Panc1 (cell line): Measurements from ENCODE around the gene NOX5. TPM values are rescaled to one million over a fixed set of nuclear protein-coding genes. Genes with fewer than 3 reads are reported as not detected.

Experiments
- ATAC-seq: fragments of 200-7000 bp; cut with Tn5 transposase; 2 replicates; pipeline ENCODE4 v1.9.1; 2020; ENCODE audit warnings: mild to moderate bottlenecking, moderate library complexity
- BruUV-seq: library from RNA; stranded (reverse); fragments of 400-500 nt; replicated peaks from 2 replicates; lab custom pipeline; 2021; lab: Mats Ljungman, UMichigan
- CTCF ChIA-PET: fragments of 300-600 bp; sonication (Branson Sonifier 250); formaldehyde crosslinking; loops from one replicate; lab custom pipeline; 2022; ENCODE audit warnings: antibody characterized with exemption; lab: Charles Lee
- POLR2A ChIA-PET: fragments of 300-600 bp; sonication (Branson Sonifier 250); formaldehyde crosslinking; loops from one replicate; lab custom pipeline; 2022; ENCODE audit warnings: antibody characterized with exemption; lab: Charles Lee
- DNase-seq: peaks from one replicate; pipeline ENCODE4 v3.0.0-alpha.2; 2010; ENCODE audit warnings: low read depth, low spot score
- H3K27ac ChIP-seq: 2 replicates; pipeline ENCODE4 v1.5.1; 2011; ENCODE audit warnings: mild to moderate bottlenecking, low read length, inconsistent platforms
- H3K27me3 ChIP-seq: fragments of 200-500 bp; sonication (Bioruptor generic); 2 replicates; pipeline ENCODE4 v1.6.0; 2014; ENCODE audit warnings: low read length, inconsistent platforms; ENCODE audit not compliant: control insufficient read depth, insufficient read depth
- H3K36me3 ChIP-seq: fragments of 200-500 bp; sonication (Bioruptor generic); 2 replicates; pipeline ENCODE4 v1.5.1; 2014; ENCODE audit warnings: inconsistent platforms, mild to moderate bottlenecking, low read length, moderate library complexity; ENCODE audit not compliant: control insufficient read depth, insufficient read depth
- H3K4me1 ChIP-seq: 2 replicates; pipeline ENCODE4 v1.5.1; 2011; ENCODE audit warnings: inconsistent platforms, mild to moderate bottlenecking, low read length, moderate library complexity; ENCODE audit not compliant: control insufficient read depth, insufficient read depth
- H3K4me3 ChIP-seq, 2 experiments: 2 replicates each; pipeline ENCODE4 v1.5.1; 2011 to 2012; ENCODE audit warnings: low read depth in 2 of 2, low read length in 2 of 2, mild to moderate bottlenecking in 2 of 2, inconsistent platforms in 1 of 2, moderate library complexity in 1 of 2
- H3K9me3 ChIP-seq: fragments of 200-500 bp; sonication (Bioruptor generic); 2 replicates; pipeline ENCODE4 v1.5.1; 2014; ENCODE audit warnings: low read depth, mild to moderate bottlenecking, inconsistent platforms, low read length, moderate library complexity; ENCODE audit not compliant: control insufficient read depth, insufficient read depth
- CTCF ChIP-seq: fragments of 450-650 bp; IDR thresholded peaks from 2 replicates; pipeline ENCODE4 v1.5.1; 2017; ENCODE audit warnings: mild to moderate bottlenecking
- POLR2AphosphoS5 ChIP-seq: IDR thresholded peaks from 2 replicates; pipeline ENCODE4 v1.6.1; 2012; ENCODE audit warnings: mild to moderate bottlenecking, low read depth, low read length, moderate library complexity
- REST ChIP-seq, 2 experiments: IDR thresholded peaks; 2 replicates each; pipeline ENCODE4 v1.6.1; 2011 to 2012; ENCODE audit warnings: low read depth in 2 of 2, control low read depth in 1 of 2, low read length in 1 of 2, mild to moderate bottlenecking in 1 of 2, moderate library complexity in 1 of 2; ENCODE audit not compliant: insufficient read depth in 1 of 2
- SIN3A ChIP-seq: IDR thresholded peaks from 2 replicates; pipeline ENCODE4 v1.6.1; 2012; ENCODE audit warnings: low read depth, mild to moderate bottlenecking, low read length, moderate library complexity, borderline replicate concordance; ENCODE audit not compliant: insufficient read depth
- TCF7L2 ChIP-seq: IDR thresholded peaks from 2 replicates; pipeline ENCODE4 v1.6.1; 2011; ENCODE audit warnings: mild to moderate bottlenecking, low read depth, low read length, inconsistent platforms
- in situ Hi-C: cut with HindIII; loops from 2 replicates; pipeline ENCODE4 v1.10.0; 2016; ENCODE audit warnings: low sequenced_read_pairs, low pct_unique_long_range_greater_than_20kb
- intact Hi-C: fragments of 100-400 bp; cut with micrococcal nuclease; formaldehyde crosslinking; loops from one replicate; pipeline ENCODE4 v1.10.0; 2022; ENCODE audit not compliant: unreplicated experiment
- total RNA-seq: library from RNA; stranded (reverse); gene quantifications from one replicate; pipeline ENCODE4 v1.2.1, GENCODE V29; 2021; ENCODE audit not compliant: unreplicated experiment

NOX5 gene
- total RNA-seq, 1 experiment from 2014 or later, result 0.26 TPM

GRCh38 chr15:68989541-68990230, 24.8 kb upstream of the NOX5 start:
- ATAC-seq (no peak), DNase-seq (no peak)
- intact Hi-C loops, result no loop called here
- H3K4me1 ChIP-seq, result no peaks in the 10 kb centered on the region
- no peaks in the 10 kb centered on the region for H3K9me3 ChIP-seq
- CTCF ChIA-PET, result no interaction called here
- POLR2A ChIA-PET, result no interaction called here
- TF ChIP-seq SIN3A, result no peak
- no peak for TF ChIP-seq POLR2AphosphoS5
- no peak for TF ChIP-seq CTCF
- TF ChIP-seq TCF7L2, result no peak
- TF ChIP-seq REST (IDR thresholded peaks at IDR 0.05; ENCODE audit: insufficient read depth in 1 of 2, low read depth in 2 of 2, low read length in 1 of 2), result no peak
- peaks cover 2% of the 10 kb centered on the region for H3K27me3 ChIP-seq
- no peaks in the 10 kb centered on the region for H3K36me3 ChIP-seq
- no TSS peak for BruUV-seq
- no peak overlapping the region for H3K4me3 ChIP-seq
- H3K27ac ChIP-seq, result no peak overlapping the region
- in situ Hi-C loops, result no loop called here

- H3K4me3 ChIP-seq, result no peak overlapping the region
- DNase-seq (no peak), ATAC-seq (no peak)
- ChIA-PET CTCF (no interaction called here), POLR2A (no interaction called here)
- no TSS peak for BruUV-seq
- intact Hi-C loops (no loop called here), in situ Hi-C loops (no loop called here)
- H3K4me1 ChIP-seq, result no peaks in the 10 kb centered on the region
- H3K27ac ChIP-seq, result no peak overlapping the region
- no peaks in the 10 kb centered on the region for H3K9me3 ChIP-seq
- no peaks in the 10 kb centered on the region for H3K36me3 ChIP-seq
- TF ChIP-seq CTCF, result no peak
- no peak for TF ChIP-seq TCF7L2
- no peak for TF ChIP-seq POLR2AphosphoS5
- no peak for TF ChIP-seq SIN3A
- no peak for TF ChIP-seq REST (IDR thresholded peaks at IDR 0.05; ENCODE audit: insufficient read depth in 1 of 2, low read depth in 2 of 2, low read length in 1 of 2)
- H3K27me3 ChIP-seq, result peaks cover 2% of the 10 kb centered on the region
Measured at GRCh38 chr15:68990231-68990991, 24.1 kb upstream of the NOX5 start.
